GM12873 (cell line): ENCODE measurements around the gene TMPRSS6.

ENCODE experiments used
- TF ChIP-seq, protein P1 (sequence below): IDR thresholded peaks from 2 replicates; pipeline ENCODE4 v1.5.1; 2012; ENCODE audit warnings: low read depth, mild to moderate bottlenecking, moderate library complexity, low read length, control low read depth; ENCODE audit not compliant: insufficient read depth; ENCODE audit errors: missing control alignments

The TMPRSS6 gene

DNA sequence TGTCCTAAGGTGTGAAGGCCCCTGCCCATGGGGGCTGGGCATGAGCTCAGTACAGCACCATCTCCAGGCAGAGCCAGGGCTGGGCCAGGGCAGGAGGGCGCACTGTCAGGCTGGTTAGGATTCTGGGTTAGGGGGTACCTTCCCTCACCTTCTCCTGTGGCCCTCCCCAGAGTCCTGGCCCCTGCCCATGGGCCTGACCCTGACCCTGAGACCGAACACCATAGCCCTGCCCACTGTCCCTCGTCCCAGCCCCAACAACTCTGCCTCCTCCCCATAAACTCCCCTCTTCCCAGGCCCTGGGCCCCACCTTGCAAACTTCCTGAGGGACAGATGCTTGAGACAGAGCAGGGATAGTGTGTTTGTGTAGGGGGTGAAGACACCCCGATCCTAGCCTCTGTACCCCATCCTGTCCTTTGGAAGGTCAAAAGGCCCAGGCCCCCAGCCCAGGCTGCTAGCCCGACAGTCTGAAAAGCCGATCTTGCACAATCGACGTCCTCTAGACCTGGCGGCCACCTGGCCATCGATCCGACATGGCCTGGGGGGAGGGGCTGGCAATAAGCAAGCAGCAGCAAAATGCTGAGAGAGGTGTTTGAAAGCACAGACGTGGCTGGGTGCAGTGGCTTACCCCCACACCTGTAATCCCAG, 2.7 kb upstream of the TMPRSS6 start:
- TF ChIP-seq, protein P1, sequence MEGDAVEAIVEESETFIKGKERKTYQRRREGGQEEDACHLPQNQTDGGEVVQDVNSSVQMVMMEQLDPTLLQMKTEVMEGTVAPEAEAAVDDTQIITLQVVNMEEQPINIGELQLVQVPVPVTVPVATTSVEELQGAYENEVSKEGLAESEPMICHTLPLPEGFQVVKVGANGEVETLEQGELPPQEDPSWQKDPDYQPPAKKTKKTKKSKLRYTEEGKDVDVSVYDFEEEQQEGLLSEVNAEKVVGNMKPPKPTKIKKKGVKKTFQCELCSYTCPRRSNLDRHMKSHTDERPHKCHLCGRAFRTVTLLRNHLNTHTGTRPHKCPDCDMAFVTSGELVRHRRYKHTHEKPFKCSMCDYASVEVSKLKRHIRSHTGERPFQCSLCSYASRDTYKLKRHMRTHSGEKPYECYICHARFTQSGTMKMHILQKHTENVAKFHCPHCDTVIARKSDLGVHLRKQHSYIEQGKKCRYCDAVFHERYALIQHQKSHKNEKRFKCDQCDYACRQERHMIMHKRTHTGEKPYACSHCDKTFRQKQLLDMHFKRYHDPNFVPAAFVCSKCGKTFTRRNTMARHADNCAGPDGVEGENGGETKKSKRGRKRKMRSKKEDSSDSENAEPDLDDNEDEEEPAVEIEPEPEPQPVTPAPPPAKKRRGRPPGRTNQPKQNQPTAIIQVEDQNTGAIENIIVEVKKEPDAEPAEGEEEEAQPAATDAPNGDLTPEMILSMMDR: no peak

GRCh38 chr22:37111156-37111717, 1.7 kb upstream of the TMPRSS6 start:
- TF ChIP-seq, protein P1: no peak

GRCh38 chr22:37107816-37108621, 1.5 kb downstream of the TMPRSS6 start:
- TF ChIP-seq, protein P1: no peak

DNA sequence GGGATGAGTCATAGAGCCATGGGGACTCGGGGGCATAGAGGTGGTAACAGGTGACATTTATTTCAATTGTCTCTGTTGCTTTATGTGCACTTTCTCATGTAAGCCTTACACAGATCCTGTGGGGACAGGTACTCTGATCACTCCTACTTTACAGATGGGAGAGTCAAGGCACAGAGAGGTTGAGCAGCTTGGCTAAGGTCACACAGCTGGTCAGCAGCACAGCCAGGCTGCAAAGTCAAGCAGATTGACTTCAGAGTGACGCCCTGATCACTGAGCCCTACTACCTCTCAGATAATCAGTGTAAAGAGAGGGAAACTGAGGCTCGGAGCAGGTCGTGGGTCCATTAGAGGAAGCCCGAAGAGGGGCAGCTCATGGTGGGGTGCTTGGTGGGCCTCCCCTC, 3.5 kb downstream of the TMPRSS6 start:
- TF ChIP-seq, protein P1: no peak

DNA sequence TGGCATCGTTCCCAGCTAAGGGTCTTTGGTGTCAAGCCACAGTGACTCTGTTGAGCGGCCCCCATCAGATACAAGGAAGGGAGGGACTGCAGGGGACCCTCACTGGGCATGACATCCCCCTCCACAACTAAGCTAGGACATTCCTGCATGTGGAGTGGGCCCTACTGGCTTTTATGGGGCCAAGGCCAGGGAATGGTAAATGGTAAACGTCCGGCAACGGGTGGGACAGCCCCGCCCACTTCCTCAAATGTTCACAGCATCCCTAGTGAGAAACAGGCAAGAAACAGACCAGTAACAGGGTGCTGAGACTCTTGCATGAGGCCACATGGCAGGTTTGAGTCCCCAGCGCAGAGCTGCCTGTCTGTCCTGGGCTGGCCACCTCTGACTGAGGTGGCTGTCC, 4.4 kb downstream of the TMPRSS6 start:
- TF ChIP-seq, protein P1: no peak

DNA sequence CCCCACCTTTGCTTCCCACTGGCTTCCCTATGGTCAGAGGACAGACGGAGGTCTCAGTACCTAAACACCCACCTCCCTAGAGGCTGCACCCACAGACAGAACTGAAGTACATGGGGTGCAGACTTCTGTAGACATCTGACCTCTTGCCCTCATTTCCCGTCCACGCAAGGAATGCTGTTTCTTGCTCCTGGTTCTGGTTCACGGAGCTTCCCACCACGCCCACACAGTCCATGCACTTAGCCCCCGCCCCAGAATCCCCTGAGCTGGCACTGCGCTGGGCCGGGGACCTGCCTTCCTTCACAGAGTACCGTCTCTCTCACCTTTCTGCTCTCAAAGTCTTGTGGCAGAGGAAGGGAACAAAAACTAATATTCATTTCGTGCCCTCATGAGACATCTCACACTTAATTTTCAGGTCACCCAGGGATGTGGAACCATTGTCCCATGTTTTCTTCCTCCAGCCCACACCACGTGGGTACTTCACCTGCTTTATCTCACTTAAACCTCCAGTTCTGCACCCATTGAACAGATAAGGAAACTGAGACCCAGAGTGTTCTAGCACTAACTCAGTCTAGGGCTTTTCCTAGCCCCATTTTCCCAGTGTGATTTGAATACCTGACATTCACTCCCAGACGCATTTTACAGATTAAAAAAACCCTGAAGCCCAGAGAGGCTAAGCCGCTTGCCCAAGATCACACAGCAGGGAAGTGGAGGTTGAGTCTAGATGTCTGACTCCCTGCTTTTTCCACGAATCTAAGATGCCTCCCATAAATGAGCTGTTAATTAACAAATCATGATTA, 5.7 kb downstream of the TMPRSS6 start:
- TF ChIP-seq, protein P1: no peak
